ENCODE results near the gene DCTN4.
"Not testable (repeated sequence)": the region's sequence is repeated elsewhere in the genome, so short reads cannot be mapped to it uniquely, and the experiment has no call there.

DCTN4 gene

DNA sequence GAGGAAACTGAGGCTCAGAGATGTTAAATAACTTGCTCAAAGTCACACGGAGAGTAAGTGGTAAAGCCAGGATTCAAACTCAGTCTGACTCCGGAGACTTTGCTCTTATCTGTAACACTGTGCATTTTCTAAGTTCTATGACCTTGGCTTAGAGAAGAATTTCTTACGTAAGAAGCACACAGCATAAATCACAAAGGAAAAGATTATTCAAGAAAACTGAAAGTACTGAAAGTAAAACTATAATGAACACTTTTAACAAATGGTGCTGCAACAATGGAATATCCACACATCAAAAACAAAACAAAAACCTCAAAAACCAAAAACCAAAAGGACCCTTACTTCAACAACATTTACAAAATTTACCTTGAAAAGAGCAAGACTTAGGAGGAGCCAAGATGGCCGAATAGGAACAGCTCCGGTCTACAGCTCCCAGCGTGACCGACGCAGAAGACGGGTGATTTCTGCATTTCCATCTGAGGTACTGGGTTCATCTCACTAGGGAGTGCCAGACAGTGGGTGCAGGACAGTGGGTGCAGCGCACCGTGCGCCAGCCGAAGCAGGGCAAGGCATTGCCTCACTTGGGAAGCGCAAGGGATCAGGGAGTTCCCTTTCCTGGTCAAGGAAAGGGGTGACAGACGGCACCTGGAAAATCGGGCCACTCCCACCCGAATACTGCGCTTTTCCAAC lies 16.2 kb downstream of the DCTN4 start:
- Mint-ChIP-seq H3K27ac (peak overlapping the region in 1 of 2 donors; percentile 70), H3K4me3 (peak overlapping the region in 1 of 2 donors; percentile 1), H3K36me3 (ENCODE audit: insufficient read depth) (peaks cover 33% of the 10 kb centered on the region), H3K4me1 (ENCODE audit: low read depth in 2 of 2) (peaks cover 36 to 67% of the 10 kb centered on the region in 2 donors)
- not testable (repeated sequence) for H3K27me3 Mint-ChIP-seq; H3K9me3 Mint-ChIP-seq; DNase-seq; ATAC-seq (replicated peaks)

DNA sequence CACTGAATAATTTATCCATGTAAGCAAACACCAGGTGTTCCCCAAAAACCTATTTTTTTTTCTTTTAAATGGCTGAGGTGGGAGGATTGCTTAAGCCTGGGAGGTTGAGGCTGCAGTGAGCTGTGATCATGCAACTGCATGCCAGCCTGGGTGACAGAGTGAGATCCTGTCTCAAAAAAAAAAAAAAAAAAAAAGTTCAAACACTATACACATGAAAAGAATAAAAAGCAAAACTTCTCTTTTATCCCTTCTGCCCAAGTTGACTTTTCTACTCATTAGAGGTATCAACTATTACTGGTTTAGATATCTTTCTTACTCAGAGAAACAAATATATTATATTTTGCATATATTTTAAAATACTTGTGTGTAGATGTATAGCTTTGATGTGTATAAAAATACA lies 17.8 kb downstream of the DCTN4 start:
- Mint-ChIP-seq H3K9me3 (peaks cover 0 to 1% of the 10 kb centered on the region in 2 donors), H3K4me1 (ENCODE audit: low read depth in 2 of 2) (peaks cover 42 to 69% of the 10 kb centered on the region in 2 donors), H3K4me3 (no peak overlapping the region), H3K27me3 (no peaks in the 10 kb centered on the region), H3K27ac (no peak overlapping the region), H3K36me3 (ENCODE audit: insufficient read depth) (peaks cover 36% of the 10 kb centered on the region)
- ATAC-seq (replicated peaks), result no peak
- no peak for DNase-seq

GRCh38 chr5:150738862-150739261 lies 20.0 kb downstream of the DCTN4 start:
- DNase-seq (no peak), ATAC-seq (replicated peaks) (no peak)
- H3K4me1 Mint-ChIP-seq (ENCODE audit: low read depth in 2 of 2), result peaks cover 43 to 65% of the 10 kb centered on the region in 2 donors
- H3K4me3 Mint-ChIP-seq, result no peak overlapping the region
- H3K27ac Mint-ChIP-seq, result no peak overlapping the region
- peaks cover 48% of the 10 kb centered on the region for H3K36me3 Mint-ChIP-seq (ENCODE audit: insufficient read depth)
- H3K9me3 Mint-ChIP-seq, result peaks cover 0 to 1% of the 10 kb centered on the region in 2 donors
- no peaks in the 10 kb centered on the region for H3K27me3 Mint-ChIP-seq

- Mint-ChIP-seq H3K36me3 (ENCODE audit: insufficient read depth) (peaks cover 60% of the 10 kb centered on the region), H3K27me3 (no peaks in the 10 kb centered on the region), H3K9me3 (peaks cover 0 to 1% of the 10 kb centered on the region in 2 donors), H3K27ac (peak overlapping the region; percentile 76 to 77), H3K4me3 (peak overlapping the region in 1 of 2 donors; percentile 31), H3K4me1 (ENCODE audit: low read depth in 2 of 2) (peaks cover 34 to 45% of the 10 kb centered on the region in 2 donors)
- no peak for DNase-seq
- ATAC-seq (replicated peaks), result peak; percentile 17
These were observed 24.0 kb downstream of the DCTN4 start for GRCh38 chr5:150734579-150735384.

DNA sequence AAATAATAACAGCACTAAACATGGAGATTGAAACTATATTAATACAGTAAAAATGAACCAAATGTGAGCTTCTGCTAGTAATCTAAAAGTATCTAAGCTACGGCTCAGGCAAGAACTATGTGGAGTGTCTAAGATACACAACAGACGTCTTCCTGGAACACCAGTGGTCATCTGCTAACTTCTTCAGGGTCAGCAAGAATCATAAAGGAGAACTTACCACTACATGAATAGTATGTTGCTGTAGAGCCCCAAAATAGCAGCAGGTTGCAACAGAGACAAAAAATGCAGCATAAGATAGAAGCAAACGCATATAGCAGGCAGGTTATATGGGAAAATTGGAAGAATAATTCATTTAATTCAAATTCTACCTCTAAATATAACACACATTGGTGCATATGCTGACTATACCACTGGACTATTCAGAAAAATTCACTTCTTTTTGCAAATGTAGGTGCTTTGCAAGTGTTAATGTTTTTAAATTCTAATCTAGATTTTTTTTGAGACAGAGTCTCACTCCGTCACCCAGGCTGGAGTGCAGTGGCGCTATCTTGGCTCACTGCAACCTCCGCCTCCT lies 27.1 kb downstream of the DCTN4 start:
- no peak overlapping the region for H3K27ac Mint-ChIP-seq

GRCh38 chr5:150729859-150730258 lies 29.0 kb downstream of the DCTN4 start:
- Mint-ChIP-seq H3K4me1 (ENCODE audit: low read depth in 2 of 2) (peaks cover 4 to 11% of the 10 kb centered on the region in 2 donors), H3K9me3 (no peaks in the 10 kb centered on the region), H3K27me3 (no peaks in the 10 kb centered on the region), H3K36me3 (ENCODE audit: insufficient read depth) (peaks cover 83% of the 10 kb centered on the region), H3K4me3 (no peak overlapping the region), H3K27ac (peak overlapping the region in 1 of 2 donors; percentile 63)
- DNase-seq (no peak), ATAC-seq (replicated peaks) (no peak)

More for the DNA sequence above, 27.1 kb downstream of the DCTN4 start:
- Mint-ChIP-seq H3K9me3 (peaks cover 0 to 1% of the 10 kb centered on the region in 2 donors), H3K4me3 (no peak overlapping the region), H3K4me1 (ENCODE audit: low read depth in 2 of 2) (peaks cover 13 to 17% of the 10 kb centered on the region in 2 donors), H3K27me3 (no peaks in the 10 kb centered on the region), H3K36me3 (ENCODE audit: insufficient read depth) (peaks cover 75% of the 10 kb centered on the region)
- ATAC-seq (replicated peaks), result no peak
- DNase-seq, result no peak

DNA sequence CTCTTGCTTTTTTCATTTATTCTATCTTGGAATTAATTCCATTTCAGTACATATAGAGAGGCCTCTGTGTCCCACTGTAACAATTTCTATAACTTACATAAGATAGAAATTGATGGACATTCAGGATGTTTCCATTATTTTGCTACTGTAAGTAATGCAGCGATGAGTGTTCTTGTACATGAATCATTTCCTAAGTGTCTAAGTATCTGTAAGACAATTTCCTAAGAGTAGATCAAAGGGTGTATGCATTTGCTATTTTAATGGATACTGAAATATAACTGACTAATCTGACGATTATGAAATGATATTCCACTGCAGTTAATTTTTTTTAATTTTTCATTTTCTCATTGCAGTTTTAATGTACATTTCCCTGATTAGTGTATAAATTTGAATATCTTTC lies 35.0 kb downstream of the DCTN4 start:
- H3K4me1 Mint-ChIP-seq (ENCODE audit: low read depth in 2 of 2), result no peaks in the 10 kb centered on the region
- peaks cover 78% of the 10 kb centered on the region for H3K36me3 Mint-ChIP-seq (ENCODE audit: insufficient read depth)
- no peaks in the 10 kb centered on the region for H3K27me3 Mint-ChIP-seq
- no peak for ATAC-seq (replicated peaks)
- H3K27ac Mint-ChIP-seq, result no peak overlapping the region
- no peaks in the 10 kb centered on the region for H3K9me3 Mint-ChIP-seq
- H3K4me3 Mint-ChIP-seq, result no peak overlapping the region
- no peak for DNase-seq

DNA sequence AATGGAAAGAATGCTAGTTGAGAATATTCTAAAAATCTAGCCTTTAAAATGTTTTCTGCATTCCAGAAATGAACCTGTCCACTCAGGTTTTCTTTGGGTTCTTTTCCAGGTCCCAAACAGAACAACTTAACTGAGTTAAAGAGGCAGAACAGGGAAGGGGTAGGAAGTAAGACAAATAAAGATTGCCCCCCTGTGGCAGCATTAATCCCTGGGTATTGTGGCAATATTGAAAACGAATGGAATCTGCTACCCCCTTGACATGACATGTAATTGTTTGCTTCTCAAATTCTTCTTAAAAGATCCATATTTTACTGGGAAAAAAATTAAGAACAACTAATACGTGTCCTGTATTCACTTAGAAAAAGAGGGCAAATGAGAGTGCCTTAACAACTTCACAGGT lies 48.7 kb downstream of the DCTN4 start:
- H3K9me3 Mint-ChIP-seq, result no peaks in the 10 kb centered on the region
- ATAC-seq (replicated peaks) (no peak), DNase-seq (no peak)
- no peak overlapping the region for H3K27ac Mint-ChIP-seq
- no peaks in the 10 kb centered on the region for H3K4me1 Mint-ChIP-seq (ENCODE audit: low read depth in 2 of 2)
- peaks cover 47% of the 10 kb centered on the region for H3K36me3 Mint-ChIP-seq (ENCODE audit: insufficient read depth)
- no peak overlapping the region for H3K4me3 Mint-ChIP-seq
- no peaks in the 10 kb centered on the region for H3K27me3 Mint-ChIP-seq

DNA sequence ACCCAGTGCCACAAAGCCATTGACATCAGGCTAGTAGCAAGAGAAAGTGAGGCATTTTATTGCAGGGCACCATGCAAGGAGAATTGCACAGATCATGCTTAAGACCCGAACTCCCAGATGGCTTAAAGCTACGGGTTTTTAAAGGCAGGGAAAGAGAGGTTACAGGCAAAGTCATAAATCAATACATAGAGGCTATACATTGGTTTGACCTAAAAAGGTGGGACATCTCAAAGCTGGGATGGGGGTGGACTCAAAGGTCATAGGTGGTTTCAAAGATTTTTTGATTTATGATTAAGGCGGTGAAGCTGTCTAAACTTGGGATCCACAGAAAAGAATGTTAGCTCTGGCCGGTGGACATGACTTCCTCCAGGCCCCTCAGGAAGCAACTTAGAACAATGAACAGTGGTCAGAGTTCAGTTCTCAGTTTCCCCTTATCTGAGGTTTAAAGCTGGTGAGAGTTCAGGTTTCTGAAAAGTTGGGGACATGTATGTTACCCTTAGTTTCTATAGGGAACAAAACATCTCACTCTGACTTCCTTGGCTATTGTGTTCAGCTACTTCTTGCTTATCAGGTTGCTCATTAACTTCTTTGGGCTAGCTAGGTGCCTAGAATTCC lies 51.9 kb downstream of the DCTN4 start:
- DNase-seq (no peak), ATAC-seq (replicated peaks) (no peak)
- Mint-ChIP-seq H3K9me3 (no peaks in the 10 kb centered on the region), H3K4me3 (no peak overlapping the region), H3K36me3 (ENCODE audit: insufficient read depth) (peaks cover 23% of the 10 kb centered on the region), H3K27me3 (no peaks in the 10 kb centered on the region), H3K4me1 (ENCODE audit: low read depth in 2 of 2) (no peaks in the 10 kb centered on the region), H3K27ac (no peak overlapping the region)

DNA sequence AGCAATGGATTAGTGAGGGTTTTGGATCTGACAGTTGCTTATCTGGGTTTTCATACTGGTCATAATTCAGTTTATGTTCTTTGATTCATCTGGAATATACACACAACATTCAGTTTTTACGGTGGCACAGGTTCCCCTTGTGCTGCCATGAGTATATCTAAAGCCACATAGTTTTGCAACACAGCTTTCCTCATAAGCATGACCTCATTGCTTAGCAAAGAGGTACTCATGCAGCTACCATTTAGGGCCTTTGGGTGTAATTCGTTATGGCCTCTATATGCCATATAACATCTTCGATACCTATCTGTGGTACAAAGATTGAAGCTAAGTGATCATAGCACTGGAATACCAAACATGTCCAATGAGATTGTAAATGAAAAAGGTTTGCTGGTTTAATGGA lies 55.1 kb downstream of the DCTN4 start:
- Mint-ChIP-seq H3K9me3 (no peaks in the 10 kb centered on the region), H3K36me3 (ENCODE audit: insufficient read depth) (peaks cover 14% of the 10 kb centered on the region), H3K27me3 (no peaks in the 10 kb centered on the region), H3K4me3 (no peak overlapping the region), H3K27ac (no peak overlapping the region), H3K4me1 (ENCODE audit: low read depth in 2 of 2) (peaks cover 0 to 2% of the 10 kb centered on the region in 2 donors)
- DNase-seq, result no peak
- no peak for ATAC-seq (replicated peaks)

DNA sequence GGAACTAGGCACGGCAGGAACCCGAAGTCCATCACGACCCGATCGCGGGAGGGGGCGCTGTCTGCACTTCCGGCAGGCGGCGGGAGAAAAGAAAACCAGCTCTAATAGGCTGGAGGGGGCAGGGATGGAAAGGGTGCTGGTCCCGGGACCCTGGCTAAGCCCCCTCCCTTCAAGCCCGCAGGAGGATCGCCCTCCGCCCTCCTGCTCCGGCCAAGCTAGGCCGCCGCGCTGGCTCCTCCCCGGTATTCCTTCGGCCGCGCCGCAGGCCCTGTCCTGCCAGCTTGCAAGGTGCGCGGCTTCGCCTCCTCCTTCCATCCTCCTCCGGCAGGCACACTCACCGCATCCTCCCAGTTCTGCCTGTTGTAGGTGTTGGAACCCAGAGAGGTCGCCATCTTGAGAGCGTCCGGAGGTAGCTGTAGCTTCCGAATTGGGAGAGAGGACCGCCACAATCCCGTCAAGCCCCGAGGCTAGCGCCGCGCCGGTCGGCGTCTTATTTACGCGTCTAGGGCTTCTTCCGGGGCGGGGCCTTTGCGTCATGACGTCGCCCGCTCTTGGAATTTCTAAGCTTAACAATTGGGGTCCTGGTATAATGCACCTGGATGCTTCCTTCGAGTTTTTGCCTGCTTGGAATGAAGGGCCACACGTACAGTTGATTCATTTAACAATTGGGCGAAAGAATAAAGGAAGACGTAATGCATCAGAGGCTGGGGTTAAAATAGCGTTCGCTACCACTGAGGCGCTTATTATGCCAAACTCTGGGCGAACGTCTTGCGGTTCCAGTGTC lies 58.0 kb downstream of the DCTN4 start, which contains the start of gene RBM22:
RBM22 (minus strand) TSS at position 469 of the 784 bp plus-strand sequence; CDS start at position 392, 77 bp downstream.
- DNase-seq (peak; percentile 88 to 89 (median 89)), ATAC-seq (replicated peaks) (peak; percentile 94)
- Mint-ChIP-seq H3K27me3 (no peaks in the 10 kb centered on the region), H3K9me3 (no peaks in the 10 kb centered on the region), H3K4me1 (ENCODE audit: low read depth in 2 of 2) (peaks cover 0 to 2% of the 10 kb centered on the region in 2 donors), H3K27ac (no peak within 1 kb of the TSS), H3K4me3 (no peak within 1 kb of the TSS), H3K36me3 (ENCODE audit: insufficient read depth) (peaks cover 40% of the 10 kb centered on the region)

- H3K4me3 Mint-ChIP-seq, result no peak overlapping the region
- ATAC-seq (replicated peaks) (peak; percentile 6), DNase-seq (peak in 1 of 3 experiments; percentile 4)
- H3K27me3 Mint-ChIP-seq, result no peaks in the 10 kb centered on the region
- H3K9me3 Mint-ChIP-seq, result no peaks in the 10 kb centered on the region
- peaks cover 43% of the 10 kb centered on the region for H3K36me3 Mint-ChIP-seq (ENCODE audit: insufficient read depth)
- H3K4me1 Mint-ChIP-seq (ENCODE audit: low read depth in 2 of 2), result peaks cover 0 to 2% of the 10 kb centered on the region in 2 donors
- no peak overlapping the region for H3K27ac Mint-ChIP-seq
These were observed 58.6 kb downstream of the DCTN4 start for GRCh38 chr5:150700246-150700593.

- Mint-ChIP-seq H3K4me1 (ENCODE audit: low read depth in 2 of 2) (no peaks in the 10 kb centered on the region), H3K4me3 (no peak overlapping the region), H3K27ac (peak overlapping the region in 1 of 2 donors; percentile 73), H3K27me3 (no peaks in the 10 kb centered on the region), H3K36me3 (ENCODE audit: insufficient read depth) (peaks cover 90% of the 10 kb centered on the region), H3K9me3 (no peaks in the 10 kb centered on the region)
- ATAC-seq (replicated peaks) (no peak), DNase-seq (no peak)
These were observed 64.2 kb downstream of the DCTN4 start for GRCh38 chr5:150694612-150695011.
